Measurements from ENCODE around the gene LRRC3.

The LRRC3 gene

GRCh38 chr21:44418108-44418875, 37.0 kb upstream of the LRRC3 start:
- H3K4me3 ChIP-seq (ENCODE audit: low read depth, low read length), result no peak overlapping the region
- TF ChIP-seq MYC (IDR thresholded peaks at IDR 0.05; ENCODE audit: low read depth, low read length) (no peak), CTCF (IDR thresholded peaks at IDR 0.05; ENCODE audit: low read depth, low read length) (no peak), MAX (IDR thresholded peaks at IDR 0.05; ENCODE audit: low read depth, low read length) (no peak), POLR2A (IDR thresholded peaks at IDR 0.05; ENCODE audit: extremely low read depth, insufficient read length) (no peak)
- no peak for DNase-seq (ENCODE audit: low read depth)

GRCh38 chr21:44418876-44419230, 36.5 kb upstream of the LRRC3 start:
- TF ChIP-seq MYC (IDR thresholded peaks at IDR 0.05; ENCODE audit: low read depth, low read length) (no peak), POLR2A (IDR thresholded peaks at IDR 0.05; ENCODE audit: extremely low read depth, insufficient read length) (no peak), CTCF (IDR thresholded peaks at IDR 0.05; ENCODE audit: low read depth, low read length) (no peak), MAX (IDR thresholded peaks at IDR 0.05; ENCODE audit: low read depth, low read length) (no peak)
- H3K4me3 ChIP-seq (ENCODE audit: low read depth, low read length), result no peak overlapping the region

GRCh38 chr21:44419679-44420078, 35.6 kb upstream of the LRRC3 start:
- no peak overlapping the region for H3K4me3 ChIP-seq (ENCODE audit: low read depth, low read length)
- no peak for DNase-seq (ENCODE audit: low read depth)
- TF ChIP-seq MYC (IDR thresholded peaks at IDR 0.05; ENCODE audit: low read depth, low read length) (no peak), POLR2A (IDR thresholded peaks at IDR 0.05; ENCODE audit: extremely low read depth, insufficient read length) (no peak), CTCF (IDR thresholded peaks at IDR 0.05; ENCODE audit: low read depth, low read length) (no peak), MAX (IDR thresholded peaks at IDR 0.05; ENCODE audit: low read depth, low read length) (no peak)

More at GRCh38 chr21:44418876-44419230, 36.5 kb upstream of the LRRC3 start:
- DNase-seq (ENCODE audit: low read depth), result no peak

- TF ChIP-seq CTCF (IDR thresholded peaks at IDR 0.05; ENCODE audit: low read depth, low read length), result no peak
- no peak for TF ChIP-seq MYC (IDR thresholded peaks at IDR 0.05; ENCODE audit: low read depth, low read length)
- TF ChIP-seq MAX (IDR thresholded peaks at IDR 0.05; ENCODE audit: low read depth, low read length), result no peak
- TF ChIP-seq POLR2A (IDR thresholded peaks at IDR 0.05; ENCODE audit: extremely low read depth, insufficient read length), result no peak
- no peak overlapping the region for H3K4me3 ChIP-seq (ENCODE audit: low read depth, low read length)
- DNase-seq (ENCODE audit: low read depth), result no peak
Measured at GRCh38 chr21:44420416-44421205, 34.7 kb upstream of the LRRC3 start.

GRCh38 chr21:44421901-44422840, 33.1 kb upstream of the LRRC3 start:
- no peak for TF ChIP-seq MAX (IDR thresholded peaks at IDR 0.05; ENCODE audit: low read depth, low read length)
- TF ChIP-seq CTCF (IDR thresholded peaks at IDR 0.05; ENCODE audit: low read depth, low read length), result no peak
- H3K4me3 ChIP-seq (ENCODE audit: low read depth, low read length), result no peak overlapping the region
- no peak for DNase-seq (ENCODE audit: low read depth)
